HepG2 (cell line): Measurements from ENCODE around the gene CEP128. TPM values are rescaled to one million over a fixed set of nuclear protein-coding genes. Genes with fewer than 3 reads are reported as not detected.

Experiments
- HOXA3 ChIP-seq: sonication (generic); formaldehyde crosslinking; IDR thresholded peaks from 2 replicates; pipeline ENCODE4 v1.5.0; 2020; ENCODE audit warnings: missing genetic modification reagents
- MEIS1 ChIP-seq: sonication (generic); formaldehyde crosslinking; IDR thresholded peaks from 2 replicates; pipeline ENCODE4 v1.9.0; 2021; ENCODE audit warnings: mild to moderate bottlenecking, missing genetic modification reagents, moderate library complexity, borderline replicate concordance
- NPAS2 ChIP-seq: sonication (generic); formaldehyde crosslinking; IDR thresholded peaks from 2 replicates; pipeline ENCODE4 v1.8.0; 2022; ENCODE audit warnings: mild to moderate bottlenecking, missing genetic modification reagents, borderline replicate concordance
- TAF15 ChIP-seq: fragments of 200-400 bp; formaldehyde crosslinking; IDR thresholded peaks from one replicate; pipeline ENCODE4 v1.6.1; 2018; ENCODE audit warnings: mild to moderate bottlenecking, low read depth, low read length; ENCODE audit not compliant: poor library complexity, severe bottlenecking
- ZBTB2 ChIP-seq: sonication (generic); formaldehyde crosslinking; IDR thresholded peaks from 2 replicates; pipeline ENCODE4 v1.8.0; 2022; ENCODE audit warnings: low read depth, missing genetic modification reagents
- ZBTB7A ChIP-seq: sonication (generic); formaldehyde crosslinking; IDR thresholded peaks from 2 replicates; pipeline ENCODE4 v1.8.0; 2022; ENCODE audit warnings: mild to moderate bottlenecking, missing genetic modification reagents
- ZNF513 ChIP-seq: sonication (generic); formaldehyde crosslinking; conservative IDR thresholded peaks from 2 replicates; pipeline ENCODE4 v1.5.0; 2020; ENCODE audit warnings: missing genetic modification reagents
- polyA plus RNA-seq, 8 experiments: library from polyadenylated mRNA; depleted of rRNA in 3 of 8; stranded (reverse) in 7 of 8; unstranded in 1 of 8; fragments of >200 nt; fragmentation: Illumina TruSeq in 4 of 8; extraction: Trizol in 4 of 8; gene quantifications; 2 replicates each; pipeline versions ENCODE4 v1.2.1 to v1.2.3, GENCODE V29; 2011 to 2016; ENCODE audit warnings: low read depth in 4 of 8, missing spikeins in 1 of 8, mixed read lengths in 1 of 8; ENCODE audit not compliant: insufficient read depth in 1 of 8
- total RNA-seq, 5 experiments: library from RNA; depleted of rRNA; stranded (reverse); fragments of >200 nt; fragmentation: Illumina TruSeq; extraction: Trizol; gene quantifications; 2 replicates each; pipeline ENCODE4 v1.2.3, GENCODE V29; 2016; ENCODE audit warnings: low read depth in 1 of 5

Gene CEP128
- total and polyA plus RNA-seq, 2 of the 13 experiments (the other 11 are each of a cell fraction or from before 2014, with no cell fraction given), result 1.3 to 7.5 TPM

- TF ChIP-seq ZBTB2 (CRISPR knock-in tag) (no peak), TAF15 (no peak), HOXA3 (CRISPR knock-in tag) (no peak), MEIS1 (CRISPR knock-in tag) (no peak), ZNF513 (CRISPR knock-in tag) (no peak), NPAS2 (CRISPR knock-in tag) (no peak), ZBTB7A (CRISPR knock-in tag) (no peak)
These were observed 302.7 kb downstream of the CEP128 start (continued) for GRCh38 chr14:80638620-80639515.
